ENCODE results near the gene FTO.

The FTO gene

GRCh38 chr16:53785916-53786315, 82.0 kb downstream of the FTO start:
- H3K4me1 ChIP-seq (ENCODE audit: control insufficient read depth in 1 of 2, insufficient read depth in 2 of 2, low read length in 2 of 2) = no peaks in the 10 kb centered on the region
- no peaks in the 10 kb centered on the region for H3K27me3 ChIP-seq (ENCODE audit: low read depth, low read length)
- no peak overlapping the region for H3K27ac ChIP-seq (ENCODE audit: low read length)
- no peaks in the 10 kb centered on the region for H3K9me3 ChIP-seq (ENCODE audit: control insufficient read depth in 1 of 2, low read length in 2 of 2)
- no peaks in the 10 kb centered on the region for H3K36me3 ChIP-seq (ENCODE audit: control insufficient read depth in 1 of 2, insufficient read depth in 2 of 2, low read length in 2 of 2)
- no peak overlapping the region for H3K4me3 ChIP-seq (ENCODE audit: low read depth in 1 of 2, low read length in 2 of 2)

GRCh38 chr16:53787423-53787822, 83.5 kb downstream of the FTO start:
- Histone ChIP-seq H3K27ac (ENCODE audit: low read length) (no peak overlapping the region), H3K4me3 (ENCODE audit: low read depth in 1 of 2, low read length in 2 of 2) (no peak overlapping the region), H3K4me1 (ENCODE audit: control insufficient read depth in 1 of 2, insufficient read depth in 2 of 2, low read length in 2 of 2) (no peaks in the 10 kb centered on the region), H3K9me3 (ENCODE audit: control insufficient read depth in 1 of 2, low read length in 2 of 2) (no peaks in the 10 kb centered on the region), H3K36me3 (ENCODE audit: control insufficient read depth in 1 of 2, insufficient read depth in 2 of 2, low read length in 2 of 2) (no peaks in the 10 kb centered on the region), H3K27me3 (ENCODE audit: low read depth, low read length) (no peaks in the 10 kb centered on the region)

- Histone ChIP-seq H3K27me3 (ENCODE audit: low read depth, low read length) (no peaks in the 10 kb centered on the region), H3K4me1 (ENCODE audit: control insufficient read depth in 1 of 2, insufficient read depth in 2 of 2, low read length in 2 of 2) (no peaks in the 10 kb centered on the region), H3K4me3 (ENCODE audit: low read depth in 1 of 2, low read length in 2 of 2) (no peak overlapping the region), H3K36me3 (ENCODE audit: control insufficient read depth in 1 of 2, insufficient read depth in 2 of 2, low read length in 2 of 2) (no peaks in the 10 kb centered on the region), H3K27ac (ENCODE audit: low read length) (no peak overlapping the region), H3K9me3 (ENCODE audit: control insufficient read depth in 1 of 2, low read length in 2 of 2) (no peaks in the 10 kb centered on the region)
Measured at GRCh38 chr16:53789137-53789536, 85.2 kb downstream of the FTO start.

GRCh38 chr16:53792161-53792951, 88.4 kb downstream of the FTO start:
- H3K4me1 ChIP-seq (ENCODE audit: control insufficient read depth in 1 of 2, insufficient read depth in 2 of 2, low read length in 2 of 2) = no peaks in the 10 kb centered on the region
- H3K27ac ChIP-seq (ENCODE audit: low read length) = no peak overlapping the region
- no peaks in the 10 kb centered on the region for H3K9me3 ChIP-seq (ENCODE audit: control insufficient read depth in 1 of 2, low read length in 2 of 2)

GRCh38 chr16:53803451-53803850, 99.5 kb downstream of the FTO start:
- no peak overlapping the region for H3K27ac ChIP-seq (ENCODE audit: low read length)
- no peaks in the 10 kb centered on the region for H3K36me3 ChIP-seq (ENCODE audit: control insufficient read depth in 1 of 2, insufficient read depth in 2 of 2, low read length in 2 of 2)
- H3K9me3 ChIP-seq (ENCODE audit: control insufficient read depth in 1 of 2, low read length in 2 of 2) = no peaks in the 10 kb centered on the region
- H3K4me3 ChIP-seq (ENCODE audit: low read depth in 1 of 2, low read length in 2 of 2) = no peak overlapping the region
- no peaks in the 10 kb centered on the region for H3K27me3 ChIP-seq (ENCODE audit: low read depth, low read length)
- peaks cover 0 to 6% of the 10 kb centered on the region in 2 donors for H3K4me1 ChIP-seq (ENCODE audit: control insufficient read depth in 1 of 2, insufficient read depth in 2 of 2, low read length in 2 of 2)

More at GRCh38 chr16:53792161-53792951, 88.4 kb downstream of the FTO start:
- H3K4me3 ChIP-seq (ENCODE audit: low read depth in 1 of 2, low read length in 2 of 2) = no peak overlapping the region
- H3K27me3 ChIP-seq (ENCODE audit: low read depth, low read length) = no peaks in the 10 kb centered on the region
- H3K36me3 ChIP-seq (ENCODE audit: control insufficient read depth in 1 of 2, insufficient read depth in 2 of 2, low read length in 2 of 2) = no peaks in the 10 kb centered on the region

- Histone ChIP-seq H3K36me3 (ENCODE audit: control insufficient read depth in 1 of 2, insufficient read depth in 2 of 2, low read length in 2 of 2) (no peaks in the 10 kb centered on the region), H3K4me1 (ENCODE audit: control insufficient read depth in 1 of 2, insufficient read depth in 2 of 2, low read length in 2 of 2) (peaks cover 0 to 6% of the 10 kb centered on the region in 2 donors), H3K4me3 (ENCODE audit: low read depth in 1 of 2, low read length in 2 of 2) (no peak overlapping the region), H3K27me3 (ENCODE audit: low read depth, low read length) (no peaks in the 10 kb centered on the region), H3K9me3 (ENCODE audit: control insufficient read depth in 1 of 2, low read length in 2 of 2) (no peaks in the 10 kb centered on the region), H3K27ac (ENCODE audit: low read length) (no peak overlapping the region)
Measured at GRCh38 chr16:53803998-53804397, 100.0 kb downstream of the FTO start.

GRCh38 chr16:53804467-53804866, 100.5 kb downstream of the FTO start:
- Histone ChIP-seq H3K9me3 (ENCODE audit: control insufficient read depth in 1 of 2, low read length in 2 of 2) (no peaks in the 10 kb centered on the region), H3K27ac (ENCODE audit: low read length) (no peak overlapping the region), H3K36me3 (ENCODE audit: control insufficient read depth in 1 of 2, insufficient read depth in 2 of 2, low read length in 2 of 2) (no peaks in the 10 kb centered on the region), H3K4me3 (ENCODE audit: low read depth in 1 of 2, low read length in 2 of 2) (no peak overlapping the region), H3K27me3 (ENCODE audit: low read depth, low read length) (no peaks in the 10 kb centered on the region), H3K4me1 (ENCODE audit: control insufficient read depth in 1 of 2, insufficient read depth in 2 of 2, low read length in 2 of 2) (peaks cover 0 to 6% of the 10 kb centered on the region in 2 donors)

- Histone ChIP-seq H3K4me3 (ENCODE audit: low read depth in 1 of 2, low read length in 2 of 2) (no peak overlapping the region), H3K27me3 (ENCODE audit: low read depth, low read length) (no peaks in the 10 kb centered on the region), H3K27ac (ENCODE audit: low read length) (no peak overlapping the region), H3K4me1 (ENCODE audit: control insufficient read depth in 1 of 2, insufficient read depth in 2 of 2, low read length in 2 of 2) (peaks cover 0 to 6% of the 10 kb centered on the region in 2 donors), H3K9me3 (ENCODE audit: control insufficient read depth in 1 of 2, low read length in 2 of 2) (no peaks in the 10 kb centered on the region), H3K36me3 (ENCODE audit: control insufficient read depth in 1 of 2, insufficient read depth in 2 of 2, low read length in 2 of 2) (peaks cover 0 to under 1% of the 10 kb centered on the region in 2 donors)
Measured at GRCh38 chr16:53805113-53805512, 101.2 kb downstream of the FTO start.

- Histone ChIP-seq H3K27me3 (ENCODE audit: low read depth, low read length) (no peaks in the 10 kb centered on the region), H3K4me3 (ENCODE audit: low read depth in 1 of 2, low read length in 2 of 2) (no peak overlapping the region), H3K36me3 (ENCODE audit: control insufficient read depth in 1 of 2, insufficient read depth in 2 of 2, low read length in 2 of 2) (peaks cover 2 to 3% of the 10 kb centered on the region in 2 donors), H3K4me1 (ENCODE audit: control insufficient read depth in 1 of 2, insufficient read depth in 2 of 2, low read length in 2 of 2) (peaks cover 0 to 6% of the 10 kb centered on the region in 2 donors), H3K27ac (ENCODE audit: low read length) (no peak overlapping the region), H3K9me3 (ENCODE audit: control insufficient read depth in 1 of 2, low read length in 2 of 2) (no peaks in the 10 kb centered on the region)
Measured at GRCh38 chr16:53805752-53806151, 101.8 kb downstream of the FTO start.

GRCh38 chr16:53809088-53809932, 105.4 kb downstream of the FTO start:
- Histone ChIP-seq H3K4me3 (ENCODE audit: low read depth in 1 of 2, low read length in 2 of 2) (no peak overlapping the region), H3K4me1 (ENCODE audit: control insufficient read depth in 1 of 2, insufficient read depth in 2 of 2, low read length in 2 of 2) (peaks cover 0 to 6% of the 10 kb centered on the region in 2 donors), H3K27ac (ENCODE audit: low read length) (no peak overlapping the region), H3K36me3 (ENCODE audit: control insufficient read depth in 1 of 2, insufficient read depth in 2 of 2, low read length in 2 of 2) (peaks cover 3 to 27% of the 10 kb centered on the region in 2 donors), H3K9me3 (ENCODE audit: control insufficient read depth in 1 of 2, low read length in 2 of 2) (no peaks in the 10 kb centered on the region), H3K27me3 (ENCODE audit: low read depth, low read length) (no peaks in the 10 kb centered on the region)

- H3K27me3 ChIP-seq (ENCODE audit: low read depth, low read length) = no peaks in the 10 kb centered on the region
- H3K9me3 ChIP-seq (ENCODE audit: control insufficient read depth in 1 of 2, low read length in 2 of 2) = no peaks in the 10 kb centered on the region
- H3K27ac ChIP-seq (ENCODE audit: low read length) = no peak overlapping the region
- H3K4me3 ChIP-seq (ENCODE audit: low read depth in 1 of 2, low read length in 2 of 2) = no peak overlapping the region
- H3K36me3 ChIP-seq (ENCODE audit: control insufficient read depth in 1 of 2, insufficient read depth in 2 of 2, low read length in 2 of 2) = peaks cover 3 to 31% of the 10 kb centered on the region in 2 donors
- H3K4me1 ChIP-seq (ENCODE audit: control insufficient read depth in 1 of 2, insufficient read depth in 2 of 2, low read length in 2 of 2) = no peaks in the 10 kb centered on the region
Measured at GRCh38 chr16:53812914-53813313, 109.0 kb downstream of the FTO start.

All from muscle layer of duodenum (tissue), 2 donors.